H1 (cell line): ENCODE measurements around the gene C14orf119. TPM values are rescaled to one million over a fixed set of nuclear protein-coding genes. Genes with fewer than 3 reads are reported as not detected.

Experiments used
- CTCF ChIA-PET: fragments of 300-600 bp; sonication (Branson Sonifier 250); formaldehyde crosslinking; loops from one replicate; lab custom pipeline; 2021; ENCODE audit not compliant: partially characterized antibody; lab: Charles Lee
- POLR2A ChIA-PET: fragments of 300-600 bp; sonication (Branson Sonifier 250); formaldehyde crosslinking; loops from one replicate; lab custom pipeline; 2021; ENCODE audit warnings: inconsistent platforms; ENCODE audit not compliant: partially characterized antibody; lab: Charles Lee
- DNase-seq, 2 experiments: peaks; one replicate each; pipeline versions ENCODE4 v3.0.0 to v3.0.0-alpha.2; 2010 to 2022; ENCODE audit warnings: low spot score in 2 of 2, low read depth in 1 of 2, mixed read lengths in 1 of 2
- FAIRE-seq: peaks from 2 replicates; lab custom pipeline; 2011; peaks lifted over from hg19 to GRCh38; lab: Jason Lieb, UNC
- H2AFZ ChIP-seq: 2 replicates; pipeline ENCODE4 v1.8.1; 2012; ENCODE audit warnings: low read length, inconsistent platforms
- H2AK5ac ChIP-seq: 2 replicates; pipeline ENCODE4 v1.6.1; 2013; ENCODE audit warnings: low read depth, low read length
- H2BK120ac ChIP-seq: replicated peaks from 2 replicates; pipeline ENCODE3; 2013; ENCODE audit warnings: low read depth, low read length, inconsistent platforms
- H2BK12ac ChIP-seq: 2 replicates; pipeline ENCODE4 v1.6.1; 2013; ENCODE audit warnings: low read depth, low read length
- H2BK15ac ChIP-seq: 2 replicates; pipeline ENCODE4 v1.6.1; 2013; ENCODE audit warnings: low read length
- H2BK20ac ChIP-seq: 2 replicates; pipeline ENCODE4 v1.6.1; 2013; ENCODE audit warnings: low read length
- H2BK5ac ChIP-seq: 2 replicates; pipeline ENCODE4 v1.6.1; 2013; ENCODE audit warnings: low read depth, low read length
- H3K14ac ChIP-seq: 2 replicates; pipeline ENCODE4 v1.6.1; 2013; ENCODE audit warnings: inconsistent platforms; ENCODE audit not compliant: insufficient read length
- H3K18ac ChIP-seq: 2 replicates; pipeline ENCODE4 v1.6.1; 2013; ENCODE audit warnings: low read length; ENCODE audit errors: extremely low read depth
- H3K23ac ChIP-seq: 2 replicates; pipeline ENCODE4 v1.6.1; 2013; ENCODE audit warnings: inconsistent platforms; ENCODE audit not compliant: insufficient read length
- H3K23me2 ChIP-seq: 2 replicates; pipeline ENCODE4 v1.6.1; 2013; ENCODE audit warnings: low read depth, low read length
- H3K27ac ChIP-seq: 2 replicates; pipeline ENCODE4 v1.6.1; 2011; ENCODE audit warnings: low read depth, low read length, inconsistent platforms
- H3K27me3 ChIP-seq, 4 experiments: replicated peaks in 1 of 4; 1 replicate in 1 of 4; 2 replicates in 3 of 4; pipeline versions ENCODE4 v1.6.1 to v1.8.1; 2011 to 2013; ENCODE audit warnings: low read length in 3 of 4, mild to moderate bottlenecking in 3 of 4, inconsistent platforms in 2 of 4, mixed read lengths in 2 of 4, moderate library complexity in 1 of 4; ENCODE audit not compliant: control insufficient read depth in 3 of 4, insufficient read depth in 3 of 4; ENCODE audit errors: extremely low read depth in 1 of 4
- H3K36me3 ChIP-seq, 4 experiments: 2 replicates each; pipeline versions ENCODE4 v1.6.1 to v1.8.1; 2011 to 2013; ENCODE audit warnings: mild to moderate bottlenecking in 4 of 4, low read length in 3 of 4, moderate library complexity in 2 of 4, control low read depth in 1 of 4, inconsistent platforms in 1 of 4; ENCODE audit not compliant: insufficient read depth in 4 of 4, control insufficient read depth in 2 of 4
- H3K4ac ChIP-seq: replicated peaks from 2 replicates; pipeline ENCODE3; 2013; ENCODE audit warnings: low read length, low read depth, mixed read lengths, inconsistent platforms; ENCODE audit not compliant: insufficient read length
- H3K4me1 ChIP-seq, 4 experiments: replicated peaks in 1 of 4; 1 replicate in 1 of 4; 2 replicates in 3 of 4; pipeline versions ENCODE4 v1.6.1 to v1.8.1; 2011 to 2013; ENCODE audit warnings: low read length in 3 of 4, inconsistent platforms in 2 of 4, mixed read lengths in 1 of 4; ENCODE audit not compliant: insufficient read depth in 4 of 4, control insufficient read depth in 3 of 4
- H3K4me2 ChIP-seq, 2 experiments: 2 replicates each; pipeline versions ENCODE4 v1.6.1 to v1.8.1; 2011 to 2013; ENCODE audit warnings: low read depth in 2 of 2, low read length in 2 of 2, control low read depth in 1 of 2, inconsistent platforms in 1 of 2, mild to moderate bottlenecking in 1 of 2; ENCODE audit not compliant: insufficient read depth in 1 of 2
- H3K4me3 ChIP-seq, 4 experiments: fragments of 200-600, 300-600 bp in 1 of 4; sonication (generic), shearing (Covaris generic), sonication (Bioruptor Twin) in 1 of 4; 2 replicates each; pipeline versions ENCODE4 v1.5.1 to v1.8.1; 2011 to 2016; ENCODE audit warnings: low read length in 4 of 4, low read depth in 3 of 4, control low read depth in 2 of 4, inconsistent platforms in 2 of 4, mild to moderate bottlenecking in 2 of 4, mixed read lengths in 1 of 4, moderate library complexity in 1 of 4; ENCODE audit not compliant: insufficient read depth in 2 of 4; ENCODE audit errors: extremely low read depth in 1 of 4
- H3K56ac ChIP-seq: replicated peaks from 2 replicates; pipeline ENCODE3; 2013; ENCODE audit warnings: low read depth, mild to moderate bottlenecking, mixed read lengths, low read length, inconsistent platforms; ENCODE audit not compliant: insufficient read length
- H3K79me1 ChIP-seq: 2 replicates; pipeline ENCODE4 v1.6.1; 2013; ENCODE audit warnings: low read depth, low read length, control low read depth
- H3K79me2 ChIP-seq, 2 experiments: 2 replicates each; pipeline versions ENCODE4 v1.6.1 to v1.8.1; 2012 to 2013; ENCODE audit warnings: low read length in 2 of 2, mild to moderate bottlenecking in 2 of 2, inconsistent platforms in 1 of 2; ENCODE audit not compliant: insufficient read depth in 2 of 2, control insufficient read depth in 1 of 2
- H3K9ac ChIP-seq, 4 experiments: replicated peaks in 1 of 4; 1 replicate in 1 of 4; 2 replicates in 3 of 4; pipeline versions ENCODE4 v1.6.1 to v1.8.1; 2011 to 2013; ENCODE audit warnings: low read depth in 3 of 4, low read length in 3 of 4, control low read depth in 2 of 4, mild to moderate bottlenecking in 2 of 4, moderate library complexity in 2 of 4, inconsistent platforms in 1 of 4; ENCODE audit errors: extremely low read depth in 1 of 4
- H3K9me3 ChIP-seq, 2 experiments: 2 replicates each; pipeline versions ENCODE4 v1.6.1 to v1.8.1; 2012 to 2013; ENCODE audit warnings: mild to moderate bottlenecking in 2 of 2, moderate library complexity in 2 of 2, control low read depth in 1 of 2, inconsistent platforms in 1 of 2, low read depth in 1 of 2, low read length in 1 of 2, mixed read lengths in 1 of 2; ENCODE audit not compliant: insufficient read depth in 2 of 2
- H4K20me1 ChIP-seq, 2 experiments: replicated peaks in 1 of 2; 2 replicates each; pipeline versions ENCODE3 to v1.8.1; 2011 to 2013; ENCODE audit warnings: inconsistent platforms in 2 of 2, low read length in 2 of 2, mild to moderate bottlenecking in 1 of 2; ENCODE audit not compliant: insufficient read depth in 2 of 2, control insufficient read depth in 1 of 2
- H4K5ac ChIP-seq: 2 replicates; pipeline ENCODE4 v1.6.1; 2013; ENCODE audit warnings: low read length, low read depth, mixed read lengths, inconsistent platforms; ENCODE audit not compliant: insufficient read length
- H4K8ac ChIP-seq: 2 replicates; pipeline ENCODE4 v1.8.0; 2013; ENCODE audit warnings: mild to moderate bottlenecking, moderate library complexity, low read length, inconsistent platforms; ENCODE audit not compliant: insufficient read depth; ENCODE audit errors: extremely low read depth
- H4K91ac ChIP-seq: replicated peaks from 2 replicates; pipeline ENCODE3; 2013; ENCODE audit warnings: low read length, mixed read lengths, inconsistent platforms; ENCODE audit not compliant: insufficient read length
- BRCA1 ChIP-seq: IDR thresholded peaks from 2 replicates; pipeline ENCODE4 v1.6.1; 2012; ENCODE audit warnings: low read depth, low read length, improper control_type of control experiment
- CTCF ChIP-seq, 3 experiments: IDR thresholded peaks; 1 replicate in 2 of 3; 2 replicates in 1 of 3; pipeline versions ENCODE4 v1.5.1 to v1.6.1; 2011; ENCODE audit warnings: low read length in 3 of 3, mild to moderate bottlenecking in 3 of 3, inconsistent platforms in 2 of 3, low read depth in 1 of 3, moderate library complexity in 1 of 3; ENCODE audit not compliant: insufficient read depth in 1 of 3; ENCODE audit errors: control extremely low read depth in 1 of 3
- HDAC2 ChIP-seq, 2 experiments: fragments of 300-600 bp in 1 of 2; sonication (generic) in 1 of 2; IDR thresholded peaks; 2 replicates each; pipeline ENCODE4 v1.6.1; 2011 to 2012; ENCODE audit warnings: low read depth in 2 of 2, low read length in 2 of 2, mild to moderate bottlenecking in 2 of 2, moderate library complexity in 2 of 2, borderline replicate concordance in 1 of 2, inconsistent platforms in 1 of 2
- POLR2A ChIP-seq, 2 experiments: IDR thresholded peaks; 1 replicate in 1 of 2; 2 replicates in 1 of 2; pipeline ENCODE4 v1.6.1; 2011; ENCODE audit warnings: low read depth in 2 of 2, low read length in 2 of 2, mild to moderate bottlenecking in 2 of 2; ENCODE audit errors: control extremely low read depth in 1 of 2
- RFX5 ChIP-seq: IDR thresholded peaks from 2 replicates; pipeline ENCODE4 v1.6.1; 2011; ENCODE audit warnings: low read depth, low read length, improper control_type of control experiment, borderline replicate concordance
- RXRA ChIP-seq: IDR thresholded peaks from 2 replicates; pipeline ENCODE4 v1.6.1; 2011; ENCODE audit warnings: low read depth, mild to moderate bottlenecking, low read length, moderate library complexity; ENCODE audit not compliant: insufficient read depth
- SIX5 ChIP-seq: IDR thresholded peaks from 2 replicates; pipeline ENCODE4 v1.6.1; 2011; ENCODE audit warnings: mild to moderate bottlenecking, low read depth, low read length
- SP2 ChIP-seq: IDR thresholded peaks from 2 replicates; pipeline ENCODE4 v1.6.1; 2012; ENCODE audit warnings: mild to moderate bottlenecking, low read length, inconsistent platforms
- TAF1 ChIP-seq: IDR thresholded peaks from 2 replicates; pipeline ENCODE4 v1.6.1; 2011; ENCODE audit warnings: mild to moderate bottlenecking, low read depth, low read length
- ZNF274 ChIP-seq: IDR thresholded peaks from 2 replicates; pipeline ENCODE4 v1.7.0; 2012; ENCODE audit warnings: low read length, borderline replicate concordance; ENCODE audit errors: extremely low read depth
- WGBS, 2 experiments: shearing (Covaris generic) in 1 of 2; methylation state at CpG; one replicate each; pipeline versions ENCODE4 v1.1.6 to v1.1.7; 2013 to 2015; ENCODE audit warnings: low lambda C conversion rate in 2 of 2, mixed read lengths in 2 of 2, inconsistent platforms in 1 of 2, low coverage in 1 of 2, missing lambda C conversion rate in 1 of 2; ENCODE audit not compliant: insufficient replicate concordance in 2 of 2, insufficient coverage in 1 of 2, insufficient read length in 1 of 2; ENCODE audit errors: extremely low coverage in 1 of 2, missing lambda C conversion rate in 1 of 2; 5-methylcytosine and 5-hydroxymethylcytosine counted together
- polyA plus RNA-seq, 7 experiments: library from polyadenylated mRNA; depleted of rRNA in 3 of 7; stranded (reverse) in 5 of 7; unstranded in 2 of 7; fragments of >200 nt in 5 of 7; fragments of 200-250 nt in 2 of 7; gene quantifications; 1 replicate in 5 of 7; 2 replicates in 1 of 7; 4 replicates in 1 of 7; pipeline versions ENCODE4 v1.2.1 to v1.2.3, GENCODE V29; 2011 to 2013; ENCODE audit warnings: missing spikeins in 2 of 7, mixed read lengths in 2 of 7
- total RNA-seq: library from RNA; stranded (reverse); fragmentation: NEBNext Ultra II Directional; extraction: Animal tissue kit (Norgen Biotek cat#: 25700); gene quantifications from 2 replicates; pipeline ENCODE4 v1.2.1, GENCODE V29; 2021

The C14orf119 gene
- total and polyA plus RNA-seq, 2 of the 8 experiments (the other 6 are each of a cell fraction or from before 2014, with no cell fraction given) = 78.1 to 94.0 TPM

- Histone ChIP-seq H3K36me3 (no peaks in the 10 kb centered on the region), H3K4me2 (no peak overlapping the region), H4K20me1 (no peaks in the 10 kb centered on the region), H4K5ac (no peak overlapping the region), H3K56ac (no peak overlapping the region)
- no peak for TF ChIP-seq POLR2A (IDR thresholded peaks at IDR 0.05; ENCODE audit: control extremely low read depth in 1 of 2, low read depth in 2 of 2, low read length in 2 of 2)
- no peak for TF ChIP-seq TAF1
- TF ChIP-seq BRCA1 = no peak
- TF ChIP-seq RXRA = no peak
- no peak for TF ChIP-seq CTCF (IDR thresholded peaks at IDR 0.05; ENCODE audit: control extremely low read depth in 1 of 3, insufficient read depth in 1 of 3, low read depth in 1 of 3, low read length in 3 of 3)
- no peak for TF ChIP-seq SP2
- TF ChIP-seq ZNF274 = no peak
- no peak for TF ChIP-seq SIX5
- TF ChIP-seq RFX5 = no peak
- no peak for TF ChIP-seq HDAC2 (IDR thresholded peaks at IDR 0.05; ENCODE audit: borderline replicate concordance in 1 of 2, low read depth in 2 of 2, low read length in 2 of 2)
- TF ChIP-seq, all 59 proteins: peak for 0
- Histone ChIP-seq H2AFZ (no peak overlapping the region), H3K4me1 (peaks cover 0 to 14% (median 4%) of the 10 kb centered on the region in 4 experiments; a peak in 6 of 7 replicates), H3K23ac (no peak overlapping the region), H2BK20ac (no peak overlapping the region), H3K18ac (no peak overlapping the region), H3K23me2 (no peaks in the 10 kb centered on the region; the same call in 1 of the 2 replicates), H3K27me3 (peaks cover 0 to 3% (median 0%) of the 10 kb centered on the region in 4 experiments; a peak in 2 of 7 replicates), H3K4me3 (no peak overlapping the region), H3K9me3 (no peaks in the 10 kb centered on the region; a peak in 1 of 4 replicates), H2BK15ac (no peak overlapping the region), H3K79me1 (no peaks in the 10 kb centered on the region), H2BK120ac (no peak overlapping the region), H3K79me2 (no peaks in the 10 kb centered on the region), H3K9ac (no peak overlapping the region), H3K27ac (no peak overlapping the region), H4K91ac (no peak overlapping the region), H2BK5ac (no peak overlapping the region), H3K14ac (no peak overlapping the region), H2BK12ac (no peak overlapping the region), H4K8ac (no peak overlapping the region), H3K4ac (no peak overlapping the region), H2AK5ac (no peak overlapping the region)
- FAIRE-seq (no peak), DNase-seq (no peak)
- 73% methylated on average over 4 of the region's 4 CpGs; no CpG with 5 or more reads in 1 of the 2 experiments for WGBS, 2 experiments
- ChIA-PET POLR2A (no interaction called here), CTCF (interaction anchor here (0.7 to 2.4 kb wide), 3 partner anchors 10 to 67 kb away, joined by 3 to 7 read pairs (median 5); partner anchors contain the start of gene CIROP)
Measured at GRCh38 chr14:23114669-23115038, 19.3 kb downstream of the C14orf119 start.
